SIG-M5 treated with dmso at 0.1 percent for 504 hours (cell line): ENCODE measurements around the gene CPA2.
"Not testable (repeated sequence)": the region's sequence is repeated elsewhere in the genome, so short reads cannot be mapped to it uniquely, and the experiment has no call there.

Experiments used
- DNase-seq: peaks from one replicate; lab custom pipeline; 2025; ENCODE audit not compliant: unreplicated experiment; lab: John Stamatoyannopoulos, UW

CPA2 gene

GRCh38 chr7:130266258-130266960 is at the start of gene CPA2:
Gene CPA2 (plus strand): TSS chr7:130266863. CDS start chr7:130266882, 19 bp downstream.
- no peak for DNase-seq

- no peak for DNase-seq
These were observed 47.6 kb upstream of the CPA2 start for GRCh38 chr7:130218806-130219620.

GRCh38 chr7:130219871-130220270 is 46.8 kb upstream of the CPA2 start:
- no peak for DNase-seq

DNA sequence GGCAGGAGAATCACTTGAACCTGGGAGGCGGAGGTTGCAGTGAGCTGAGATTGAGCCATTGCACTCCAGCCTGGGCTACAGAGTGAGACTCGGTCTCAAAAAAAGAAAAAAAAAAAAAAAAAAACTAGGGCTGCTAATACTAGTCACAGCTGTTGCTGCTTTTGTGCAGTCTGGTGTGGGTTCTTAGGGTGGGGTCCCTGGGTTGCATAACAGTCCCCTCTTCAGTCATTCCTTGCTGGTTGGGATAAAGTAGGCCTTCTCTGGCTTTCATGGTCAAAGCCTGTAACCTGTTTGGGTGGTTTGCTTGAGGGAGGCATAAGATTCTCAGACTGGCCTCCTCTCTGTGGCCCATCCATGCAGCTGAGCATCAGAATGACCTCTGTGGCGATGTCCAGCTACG is 44.9 kb upstream of the CPA2 start:
- DNase-seq = no peak

DNA sequence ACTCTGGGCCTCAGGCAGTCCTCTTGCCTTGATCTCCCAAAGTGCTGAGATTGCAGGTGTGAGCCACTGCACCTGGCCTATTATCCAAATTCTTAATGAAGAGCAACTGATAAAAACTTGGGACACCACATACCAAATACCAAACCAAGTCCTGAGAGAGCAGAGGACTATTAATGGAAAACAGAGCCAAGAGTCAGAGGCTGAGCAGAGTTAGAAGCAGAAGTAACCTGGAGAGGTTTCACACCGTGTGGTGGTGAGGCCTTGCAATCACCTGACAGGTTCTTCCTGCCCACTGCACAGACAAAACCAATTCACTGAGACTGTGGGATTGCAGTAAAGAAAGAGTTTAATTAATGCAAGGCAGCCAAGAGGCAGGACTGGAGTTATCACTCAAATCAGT is 43.0 kb upstream of the CPA2 start:
- DNase-seq = no peak

DNA sequence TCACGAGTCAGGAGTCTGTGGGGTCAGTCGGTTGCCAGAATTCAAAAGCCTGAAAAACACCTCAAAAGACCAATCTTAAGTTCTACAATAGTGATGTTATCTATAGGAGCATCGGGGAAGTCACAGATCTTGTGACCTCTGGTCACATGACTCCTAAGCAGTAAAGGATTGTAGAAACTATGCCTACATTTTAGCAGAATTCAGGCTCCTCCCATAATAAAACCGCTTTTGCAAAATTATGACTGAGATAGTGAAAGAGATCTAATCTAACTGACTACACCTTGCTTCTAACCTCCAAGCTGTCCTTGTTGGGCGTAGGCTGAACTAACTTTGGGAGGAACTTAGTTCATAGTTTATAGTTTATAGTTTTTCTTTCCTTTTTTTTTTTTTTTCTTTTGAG is 42.5 kb upstream of the CPA2 start:
- no peak for DNase-seq

GRCh38 chr7:130224923-130225322 is 41.7 kb upstream of the CPA2 start:
- DNase-seq = not testable (repeated sequence)

- DNase-seq = no peak
These were observed 40.3 kb upstream of the CPA2 start for GRCh38 chr7:130226333-130226732.

DNA sequence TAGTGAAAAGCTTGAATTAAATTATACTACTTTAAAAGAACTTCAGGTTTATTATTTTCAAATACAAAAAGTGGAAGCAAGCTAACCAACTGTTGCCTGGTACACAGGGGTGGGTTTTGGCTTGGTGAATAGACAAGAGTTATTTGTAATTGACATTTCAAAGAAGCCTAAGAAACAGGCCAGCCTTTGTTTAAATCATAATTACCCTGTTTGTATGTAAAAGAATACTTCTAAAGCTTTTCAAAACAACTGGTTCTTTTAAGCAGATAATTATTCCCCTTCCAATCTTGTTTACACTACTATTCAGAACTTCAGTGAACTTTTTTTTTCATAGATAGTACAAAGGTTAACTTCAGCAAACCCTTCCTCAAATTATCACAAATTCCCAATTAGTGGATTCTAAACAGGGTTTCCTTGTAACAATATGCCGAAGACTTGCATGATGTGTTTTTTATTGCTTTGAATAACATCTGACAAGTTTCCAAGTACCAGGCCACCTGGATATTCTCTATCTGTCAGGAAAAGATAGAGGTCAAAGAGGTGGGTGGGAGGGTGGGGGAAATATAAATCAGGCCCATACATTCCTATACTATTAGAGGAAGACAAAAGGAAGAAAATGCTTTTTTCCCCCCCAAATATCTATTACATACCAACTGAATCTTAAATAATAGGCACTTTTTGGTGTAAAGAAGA is 38.6 kb upstream of the CPA2 start:
- no peak for DNase-seq

DNA sequence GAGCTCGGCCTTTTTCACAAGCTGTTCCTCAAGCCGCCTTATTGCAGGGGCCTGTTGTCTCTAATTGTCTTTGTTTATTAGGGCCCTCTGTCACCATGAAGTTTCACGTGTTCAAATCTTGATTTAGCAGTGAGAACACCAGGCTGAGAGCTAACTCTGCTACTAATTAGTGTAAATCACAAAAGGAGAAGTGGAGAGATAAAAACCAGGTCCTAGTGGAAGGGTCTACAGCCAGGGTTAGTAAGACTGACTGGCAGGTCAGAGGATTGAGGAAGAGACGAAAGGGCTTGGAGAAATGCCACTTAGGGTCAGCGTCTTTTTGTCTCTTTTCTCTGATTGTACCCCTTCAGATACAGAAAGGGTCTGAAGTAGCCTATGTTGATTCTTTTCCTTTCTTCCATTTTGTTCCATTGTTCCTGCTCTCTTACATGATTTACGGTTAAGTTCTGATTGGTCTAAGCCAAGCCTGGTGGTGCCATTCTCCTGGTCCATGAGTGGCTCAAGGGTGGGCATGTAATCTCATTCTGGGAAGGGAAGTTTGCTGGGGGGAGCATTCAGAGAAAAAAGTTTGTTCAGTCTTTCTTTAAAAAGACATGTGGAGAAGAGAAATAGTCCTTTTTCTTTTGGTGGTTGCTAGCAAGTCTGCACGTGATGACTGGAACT is 37.7 kb upstream of the CPA2 start:
- DNase-seq = no peak

DNA sequence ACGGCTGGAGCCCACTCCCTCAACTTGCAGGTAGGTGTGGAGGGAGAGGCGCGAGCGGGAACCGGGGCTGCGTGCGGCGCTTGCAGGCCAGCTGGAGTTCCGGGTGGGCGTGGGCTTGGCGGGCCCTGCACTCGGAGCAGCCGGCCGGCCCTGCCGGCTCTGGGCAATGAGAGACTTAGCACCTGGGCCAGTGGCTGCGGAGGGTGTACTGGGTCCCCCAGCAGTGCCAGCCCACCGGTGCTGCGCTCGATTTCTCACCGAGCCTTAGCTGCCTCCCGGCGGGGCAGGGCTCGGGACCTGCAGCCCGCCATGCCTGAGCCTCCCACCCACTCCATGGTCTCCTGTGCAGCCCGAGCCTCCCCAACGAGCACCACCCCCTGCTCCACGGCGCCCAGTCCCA is 36.7 kb upstream of the CPA2 start:
- not testable (repeated sequence) for DNase-seq

- DNase-seq = no peak
These were observed 34.9 kb upstream of the CPA2 start for GRCh38 chr7:130231792-130232191.

DNA sequence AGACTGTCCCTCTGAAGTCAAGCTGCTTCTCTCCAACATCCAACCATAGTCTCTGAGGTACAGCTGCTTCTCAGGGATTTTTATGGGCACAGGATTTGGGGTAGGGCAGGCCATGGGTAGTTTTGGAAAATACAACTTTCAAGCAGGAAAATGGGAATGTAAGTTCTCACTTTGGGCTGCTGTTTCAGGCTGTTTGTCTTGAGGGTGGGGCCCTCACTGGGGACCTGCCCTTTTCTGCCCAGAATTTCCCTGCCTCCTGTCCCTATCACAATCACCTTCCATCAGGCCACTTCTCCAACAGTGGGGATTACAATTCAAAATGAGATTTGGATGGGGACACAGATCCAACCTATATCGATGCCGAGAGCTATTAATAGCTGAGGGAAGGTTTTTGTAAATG is 34.5 kb upstream of the CPA2 start:
- no peak for DNase-seq

GRCh38 chr7:130234078-130234477 is 32.6 kb upstream of the CPA2 start:
- no peak for DNase-seq

- not testable (repeated sequence) for DNase-seq
These were observed 30.3 kb upstream of the CPA2 start for GRCh38 chr7:130236361-130236760.

DNA sequence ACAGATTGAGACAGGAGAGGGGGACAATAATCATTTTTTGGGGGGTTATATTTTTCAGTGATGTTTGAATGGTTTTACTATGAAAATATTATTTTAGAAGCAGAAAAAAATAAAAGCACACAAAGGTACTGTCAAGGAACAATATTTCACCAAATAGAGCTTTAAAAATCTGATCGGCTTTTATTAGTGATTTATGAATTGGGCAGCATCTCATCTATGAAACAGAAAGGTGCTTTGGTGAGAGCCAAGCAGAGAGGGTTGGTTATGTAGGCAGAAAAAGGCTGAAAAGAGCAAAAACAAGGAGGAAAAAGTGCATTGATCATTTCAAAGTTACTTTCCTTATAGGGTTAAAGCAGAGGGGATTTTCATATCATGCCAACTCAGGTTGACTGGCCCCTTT is 26.4 kb upstream of the CPA2 start:
- no peak for DNase-seq

GRCh38 chr7:130242198-130243014 is 24.3 kb upstream of the CPA2 start:
- peak; percentile 27 for DNase-seq

- DNase-seq = not testable (repeated sequence)
These were observed 23.2 kb upstream of the CPA2 start for GRCh38 chr7:130243486-130243885.

GRCh38 chr7:130246491-130246890 is 20.2 kb upstream of the CPA2 start:
- not testable (repeated sequence) for DNase-seq

DNA sequence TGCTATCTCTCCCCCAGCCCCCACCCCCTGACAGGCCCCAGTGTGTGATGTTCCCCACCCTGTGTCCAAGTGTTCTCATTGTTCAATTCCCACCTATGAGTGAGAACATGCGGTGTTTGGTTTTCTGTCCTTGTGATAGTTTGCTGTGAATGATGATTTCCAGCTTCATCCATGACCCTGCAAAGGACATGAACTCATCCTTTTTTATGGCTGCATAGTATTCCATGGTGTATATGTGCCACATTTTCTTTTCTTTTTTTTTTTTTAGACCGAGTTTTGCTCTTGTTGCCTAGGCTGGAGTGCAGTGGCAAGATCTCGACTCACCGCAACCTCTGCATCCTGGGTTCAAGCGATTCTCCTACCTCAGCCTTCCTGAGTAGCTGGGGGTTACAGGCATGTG is 17.8 kb upstream of the CPA2 start:
- DNase-seq = not testable (repeated sequence)
